RWPE2 (cell line): ENCODE measurements around the gene SPAG16.

Source experiments
- ATAC-seq: fragments of 200-7000 bp; cut with Tn5 transposase; 3 replicates; pipeline ENCODE4 v1.9.1; 2021; ENCODE audit warnings: low read depth
- DNase-seq: peaks from one replicate; pipeline ENCODE4 v3.0.0-alpha.2; 2020; ENCODE audit warnings: low spot score
- H3K27ac ChIP-seq: fragments of 450-650 bp; 2 replicates; pipeline ENCODE4 v1.5.1; 2017; ENCODE audit warnings: mild to moderate bottlenecking; ENCODE audit not compliant: poor library complexity, severe bottlenecking
- H3K27me3 ChIP-seq: fragments of 250-450 bp; sonication (Bioruptor Pico); 2 replicates; pipeline ENCODE4 v1.5.1; 2021; ENCODE audit warnings: mild to moderate bottlenecking, moderate library complexity; ENCODE audit not compliant: insufficient read depth, poor library complexity, severe bottlenecking
- H3K36me3 ChIP-seq: fragments of 250-450 bp; sonication (Bioruptor Pico); 2 replicates; pipeline ENCODE4 v1.5.1; 2020; ENCODE audit warnings: low read depth, mild to moderate bottlenecking, moderate library complexity
- H3K4me1 ChIP-seq: fragments of 250-450 bp; sonication (Bioruptor Pico); 2 replicates; pipeline ENCODE4 v1.5.1; 2021; ENCODE audit warnings: mild to moderate bottlenecking, moderate library complexity; ENCODE audit not compliant: insufficient read depth, poor library complexity, severe bottlenecking
- H3K4me3 ChIP-seq: fragments of 250-450 bp; sonication (Bioruptor Pico); 2 replicates; pipeline ENCODE4 v1.5.1; 2021; ENCODE audit warnings: mild to moderate bottlenecking, moderate library complexity; ENCODE audit not compliant: severe bottlenecking
- H3K9me3 ChIP-seq: fragments of 250-450 bp; sonication (Bioruptor Pico); 2 replicates; pipeline ENCODE4 v1.5.1; 2021; ENCODE audit warnings: mild to moderate bottlenecking, moderate library complexity; ENCODE audit not compliant: severe bottlenecking
- TF ChIP-seq, protein P1 (sequence below): fragments of 450-650 bp; IDR thresholded peaks from one replicate; pipeline ENCODE4 v1.5.1; 2017; ENCODE audit warnings: mild to moderate bottlenecking, moderate library complexity; ENCODE audit not compliant: poor library complexity, severe bottlenecking

SPAG16 gene

DNA sequence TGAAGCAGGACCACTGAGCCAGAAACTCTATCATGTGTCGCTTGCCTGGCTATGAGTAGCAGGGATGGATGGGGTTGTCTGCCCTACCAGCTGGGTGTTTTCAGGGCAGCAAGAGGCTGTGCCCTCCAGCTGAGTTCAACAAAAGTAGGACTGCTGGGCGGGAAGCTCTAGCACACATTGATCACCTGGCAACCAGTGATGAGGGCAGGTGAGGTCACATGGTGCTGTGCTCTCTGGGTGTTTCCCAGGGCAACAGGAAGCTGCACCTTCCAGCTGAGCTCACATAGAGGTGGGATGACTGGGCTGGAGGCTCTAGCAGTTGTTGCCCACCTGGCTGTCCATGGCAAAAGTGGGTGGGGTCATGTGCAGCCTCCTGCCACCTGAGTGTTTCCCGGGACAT is 639.3 kb downstream of the SPAG16 start:
- no peak for DNase-seq
- no peaks in the 10 kb centered on the region for H3K4me1 ChIP-seq
- H3K27ac ChIP-seq, result no peak overlapping the region
- 0 out of 3 replicates have a peak, but pooled peaks have one; percentile 19 for ATAC-seq
- no peak overlapping the region for H3K4me3 ChIP-seq
- H3K36me3 ChIP-seq, result no peaks in the 10 kb centered on the region
- H3K27me3 ChIP-seq, result no peaks in the 10 kb centered on the region
- TF ChIP-seq, protein P1, sequence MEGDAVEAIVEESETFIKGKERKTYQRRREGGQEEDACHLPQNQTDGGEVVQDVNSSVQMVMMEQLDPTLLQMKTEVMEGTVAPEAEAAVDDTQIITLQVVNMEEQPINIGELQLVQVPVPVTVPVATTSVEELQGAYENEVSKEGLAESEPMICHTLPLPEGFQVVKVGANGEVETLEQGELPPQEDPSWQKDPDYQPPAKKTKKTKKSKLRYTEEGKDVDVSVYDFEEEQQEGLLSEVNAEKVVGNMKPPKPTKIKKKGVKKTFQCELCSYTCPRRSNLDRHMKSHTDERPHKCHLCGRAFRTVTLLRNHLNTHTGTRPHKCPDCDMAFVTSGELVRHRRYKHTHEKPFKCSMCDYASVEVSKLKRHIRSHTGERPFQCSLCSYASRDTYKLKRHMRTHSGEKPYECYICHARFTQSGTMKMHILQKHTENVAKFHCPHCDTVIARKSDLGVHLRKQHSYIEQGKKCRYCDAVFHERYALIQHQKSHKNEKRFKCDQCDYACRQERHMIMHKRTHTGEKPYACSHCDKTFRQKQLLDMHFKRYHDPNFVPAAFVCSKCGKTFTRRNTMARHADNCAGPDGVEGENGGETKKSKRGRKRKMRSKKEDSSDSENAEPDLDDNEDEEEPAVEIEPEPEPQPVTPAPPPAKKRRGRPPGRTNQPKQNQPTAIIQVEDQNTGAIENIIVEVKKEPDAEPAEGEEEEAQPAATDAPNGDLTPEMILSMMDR, result no peak
- no peaks in the 10 kb centered on the region for H3K9me3 ChIP-seq

DNA sequence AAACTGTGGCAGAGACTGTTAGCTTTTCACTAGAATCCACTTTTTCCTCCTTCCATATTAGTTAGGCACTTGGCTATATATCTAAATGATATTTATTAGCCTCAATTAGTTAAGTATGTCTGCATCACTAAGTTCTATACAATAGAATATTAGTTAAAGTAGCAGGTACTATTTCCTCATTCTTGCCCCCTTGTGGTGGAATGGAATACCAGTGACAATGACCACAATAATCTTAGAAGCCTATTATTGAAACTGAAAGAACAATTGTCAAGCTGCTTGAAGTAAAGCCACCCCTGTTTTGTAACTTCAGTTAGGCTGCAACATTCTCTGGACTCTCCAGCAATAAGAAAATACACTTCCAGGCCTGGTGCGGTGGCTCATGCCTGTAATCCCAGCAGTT is 650.3 kb downstream of the SPAG16 start:
- TF ChIP-seq, protein P1, result peak; percentile 47
- H3K4me3 ChIP-seq, result no peak overlapping the region
- H3K27me3 ChIP-seq, result no peaks in the 10 kb centered on the region
- DNase-seq (no peak), ATAC-seq (no peak)
- no peaks in the 10 kb centered on the region for H3K9me3 ChIP-seq
- no peaks in the 10 kb centered on the region for H3K4me1 ChIP-seq
- no peak overlapping the region for H3K27ac ChIP-seq
- H3K36me3 ChIP-seq, result no peaks in the 10 kb centered on the region

DNA sequence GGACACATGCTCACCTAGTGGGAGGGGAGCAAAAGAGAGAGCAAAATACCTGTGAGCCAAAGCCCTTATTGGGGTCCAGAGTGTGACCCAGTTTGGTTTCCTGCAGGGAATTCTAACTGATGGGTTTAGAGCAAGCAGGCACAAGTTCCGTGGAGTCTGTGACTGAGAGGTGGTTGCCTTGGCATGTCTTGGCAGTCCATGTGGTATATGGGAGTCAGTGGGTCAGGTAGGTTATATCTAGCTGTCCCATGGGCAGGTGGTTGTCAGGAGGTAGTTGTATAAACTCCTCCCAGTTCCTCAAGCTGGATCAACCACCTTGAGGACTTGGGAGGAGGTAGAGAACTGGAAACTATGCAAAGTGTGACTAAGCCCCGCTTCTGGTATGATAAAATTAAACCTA is 673.8 kb downstream of the SPAG16 start:
- Histone ChIP-seq H3K9me3 (no peaks in the 10 kb centered on the region), H3K4me1 (no peaks in the 10 kb centered on the region), H3K27ac (no peak overlapping the region), H3K36me3 (no peaks in the 10 kb centered on the region), H3K27me3 (no peaks in the 10 kb centered on the region), H3K4me3 (no peak overlapping the region)
- DNase-seq (no peak), ATAC-seq (no peak)
- TF ChIP-seq, protein P1, result no peak

DNA sequence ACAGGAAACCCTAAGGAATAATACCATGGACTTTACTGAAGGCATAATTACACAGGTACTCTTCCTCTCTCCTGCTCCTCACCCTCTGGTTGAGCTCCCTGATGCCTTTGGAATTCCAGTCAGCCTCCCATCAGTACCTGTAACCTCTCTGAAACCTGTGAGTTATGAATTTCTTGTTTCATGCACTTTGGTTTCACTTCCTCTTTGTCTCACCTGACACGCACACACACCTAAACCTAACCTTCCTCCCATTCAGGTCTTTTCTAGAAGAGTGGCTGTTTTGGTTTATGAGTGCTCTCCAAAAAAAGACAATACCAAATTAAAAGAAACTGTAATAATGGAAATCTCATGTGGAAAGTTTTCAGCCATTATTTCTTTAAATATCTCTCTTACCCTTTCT is 675.3 kb downstream of the SPAG16 start:
- H3K27ac ChIP-seq, result no peak overlapping the region
- ATAC-seq, result no peak

DNA sequence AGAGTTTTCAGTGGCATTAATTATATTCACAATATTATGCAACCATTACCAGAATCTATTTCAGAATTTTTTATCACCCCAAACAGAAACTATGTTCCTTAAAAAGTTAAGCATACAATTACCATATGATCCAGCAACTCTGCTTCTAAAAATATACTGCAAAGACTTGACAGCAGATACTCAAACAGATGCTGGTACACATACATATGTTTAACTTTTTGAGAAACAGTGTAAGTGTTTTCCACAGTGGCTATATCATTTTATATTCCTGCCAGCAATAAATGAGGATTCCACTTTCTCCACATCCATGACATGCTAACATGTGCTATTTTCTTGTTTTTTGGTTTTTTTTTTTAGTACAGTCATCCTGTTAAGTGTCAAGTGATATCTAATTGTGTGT is 687.3 kb downstream of the SPAG16 start:
- Histone ChIP-seq H3K27me3 (no peaks in the 10 kb centered on the region), H3K4me1 (no peaks in the 10 kb centered on the region), H3K9me3 (no peaks in the 10 kb centered on the region), H3K27ac (no peak overlapping the region), H3K36me3 (no peaks in the 10 kb centered on the region), H3K4me3 (no peak overlapping the region)
- DNase-seq (no peak), ATAC-seq (no peak)
- TF ChIP-seq, protein P1, result no peak

More for the DNA sequence above, 675.3 kb downstream of the SPAG16 start:
- TF ChIP-seq, protein P1, result no peak
- Histone ChIP-seq H3K36me3 (no peaks in the 10 kb centered on the region), H3K27me3 (no peaks in the 10 kb centered on the region), H3K4me3 (no peak overlapping the region), H3K9me3 (no peaks in the 10 kb centered on the region), H3K4me1 (no peaks in the 10 kb centered on the region)
- DNase-seq, result no peak
